HFF-Myc (cell line): ENCODE measurements around the gene F5.

Experiments used
- DNase-seq: peaks from one replicate; pipeline ENCODE4 v3.0.0-alpha.2; 2011; ENCODE audit warnings: low read depth; ENCODE audit errors: extremely low read depth
- H3K4me3 ChIP-seq: replicated peaks from 2 replicates; pipeline ENCODE4 v1.5.1; 2011; ENCODE audit warnings: low read depth, mild to moderate bottlenecking, control low read depth, low read length
- CTCF ChIP-seq: IDR thresholded peaks from 2 replicates; pipeline ENCODE4 v1.5.1; 2012; ENCODE audit warnings: mild to moderate bottlenecking, low read depth, low read length, control low read depth; ENCODE audit errors: missing control alignments

Gene F5

GRCh38 chr1:169497317-169497716 is 89.0 kb downstream of the F5 start:
- no peak for DNase-seq
- H3K4me3 ChIP-seq = no peak overlapping the region
- no peak for TF ChIP-seq CTCF

GRCh38 chr1:169495916-169496315 is 90.4 kb downstream of the F5 start:
- DNase-seq = no peak
- no peak overlapping the region for H3K4me3 ChIP-seq
- TF ChIP-seq CTCF = no peak

- H3K4me3 ChIP-seq = no peak overlapping the region
- no peak for DNase-seq
- no peak for TF ChIP-seq CTCF
These were observed 91.1 kb downstream of the F5 start for GRCh38 chr1:169495046-169495775.

GRCh38 chr1:169494343-169494742 is 91.9 kb downstream of the F5 start:
- no peak for TF ChIP-seq CTCF
- H3K4me3 ChIP-seq = no peak overlapping the region
- no peak for DNase-seq

- DNase-seq = no peak
- H3K4me3 ChIP-seq = no peak overlapping the region
- no peak for TF ChIP-seq CTCF
These were observed 93.0 kb downstream of the F5 start for GRCh38 chr1:169493251-169493650.

GRCh38 chr1:169491845-169492281 is 94.4 kb downstream of the F5 start:
- no peak overlapping the region for H3K4me3 ChIP-seq
- no peak for DNase-seq
- no peak for TF ChIP-seq CTCF

GRCh38 chr1:169488157-169488556 is 98.1 kb downstream of the F5 start:
- TF ChIP-seq CTCF = no peak
- no peak overlapping the region for H3K4me3 ChIP-seq
- no peak for DNase-seq
